Mesendoderm (in vitro differentiated cells): ENCODE measurements around the gene POMP.

Source experiments
- DNase-seq: peaks from one replicate; pipeline ENCODE4 v3.0.0; 2013
- H2AK5ac ChIP-seq: 2 replicates; pipeline ENCODE4 v1.6.1; 2013; ENCODE audit warnings: low read length, inconsistent platforms
- H2BK120ac ChIP-seq: 2 replicates; pipeline ENCODE4 v1.6.1; 2013; ENCODE audit warnings: low read depth, mild to moderate bottlenecking, low read length, moderate library complexity, mixed read lengths
- H2BK15ac ChIP-seq: replicated peaks from 2 replicates; pipeline ENCODE4 v1.6.1; 2013; ENCODE audit warnings: low read depth, mild to moderate bottlenecking, moderate library complexity
- H2BK5ac ChIP-seq: 2 replicates; pipeline ENCODE4 v1.6.1; 2013; ENCODE audit warnings: low read length, inconsistent platforms
- H3K18ac ChIP-seq: 2 replicates; pipeline ENCODE4 v1.6.1; 2013; ENCODE audit warnings: mild to moderate bottlenecking, low read length, mixed read lengths
- H3K23ac ChIP-seq: one replicate; pipeline ENCODE4 v1.6.1; 2013; ENCODE audit warnings: low read length
- H3K27ac ChIP-seq: 2 replicates; pipeline ENCODE4 v1.5.1; 2013; ENCODE audit warnings: low read depth, mild to moderate bottlenecking, inconsistent platforms, low read length, moderate library complexity
- H3K27me3 ChIP-seq: 2 replicates; pipeline ENCODE4 v1.6.1; 2013; ENCODE audit warnings: low read length, control low read depth, mild to moderate bottlenecking, inconsistent platforms; ENCODE audit not compliant: insufficient read depth, poor library complexity
- H3K36me3 ChIP-seq: 2 replicates; pipeline ENCODE4 v1.6.1; 2013; ENCODE audit warnings: low read length, inconsistent platforms; ENCODE audit not compliant: control insufficient read depth, insufficient read depth
- H3K4ac ChIP-seq: one replicate; pipeline ENCODE4 v1.6.1; 2013; ENCODE audit warnings: low read depth, mild to moderate bottlenecking, low read length, moderate library complexity
- H3K4me1 ChIP-seq: 2 replicates; pipeline ENCODE4 v1.6.1; 2013; ENCODE audit warnings: low read depth, low read length, inconsistent platforms; ENCODE audit not compliant: control insufficient read depth
- H3K4me2 ChIP-seq: 2 replicates; pipeline ENCODE4 v1.6.1; 2013; ENCODE audit warnings: low read length
- H3K4me3 ChIP-seq: 2 replicates; pipeline ENCODE4 v1.5.1; 2013; ENCODE audit warnings: mild to moderate bottlenecking, low read length
- H3K56ac ChIP-seq: one replicate; pipeline ENCODE4 v1.6.1; 2013; ENCODE audit warnings: low read length
- H3K79me1 ChIP-seq: 2 replicates; pipeline ENCODE4 v1.6.1; 2013; ENCODE audit warnings: low read length, inconsistent platforms
- H3K79me2 ChIP-seq: 2 replicates; pipeline ENCODE4 v1.6.1; 2013; ENCODE audit warnings: mild to moderate bottlenecking, low read length; ENCODE audit not compliant: control insufficient read depth, insufficient read depth
- H3K9ac ChIP-seq: 2 replicates; pipeline ENCODE4 v1.6.1; 2013; ENCODE audit warnings: low read length, inconsistent platforms
- H4K5ac ChIP-seq: one replicate; pipeline ENCODE4 v1.6.1; 2013; ENCODE audit warnings: low read length
- H4K8ac ChIP-seq: one replicate; pipeline ENCODE4 v1.6.1; 2013; ENCODE audit warnings: low read depth, mild to moderate bottlenecking, control low read depth, low read length, moderate library complexity
- WGBS: extraction: QIAGEN DNeasy Blood & Tissue Kit; methylation state at CpG from one replicate; pipeline ENCODE4 v1.1.7; 2013; ENCODE audit warnings: low lambda C conversion rate, missing lambda C conversion rate; ENCODE audit not compliant: insufficient coverage; ENCODE audit errors: extremely low coverage; 5-methylcytosine and 5-hydroxymethylcytosine counted together

POMP gene

GRCh38 chr13:28630869-28631268, 28.1 kb upstream of the POMP start:
- Histone ChIP-seq H3K79me2 (no peaks in the 10 kb centered on the region), H3K27me3 (no peaks in the 10 kb centered on the region), H3K79me1 (no peaks in the 10 kb centered on the region), H3K27ac (no peak overlapping the region), H2BK120ac (no peak overlapping the region), H2BK5ac (no peak overlapping the region), H4K8ac (no peak overlapping the region), H3K18ac (no peak overlapping the region), H3K4me1 (no peaks in the 10 kb centered on the region), H2BK15ac (no peak overlapping the region), H3K56ac (no peak overlapping the region), H3K4ac (no peak overlapping the region), H3K9ac (no peak overlapping the region), H4K5ac (no peak overlapping the region), H3K36me3 (no peaks in the 10 kb centered on the region), H3K23ac (no peak overlapping the region), H3K4me2 (no peak overlapping the region), H2AK5ac (no peak overlapping the region), H3K4me3 (no peak overlapping the region)
- DNase-seq, result no peak
- no CpG with 5 or more reads among the region's 4 CpGs for WGBS

- no peak overlapping the region for H3K18ac ChIP-seq
- no peak overlapping the region for H2BK15ac ChIP-seq
- no peaks in the 10 kb centered on the region for H3K36me3 ChIP-seq
- H3K56ac ChIP-seq, result no peak overlapping the region
- H2BK120ac ChIP-seq, result no peak overlapping the region
- no peaks in the 10 kb centered on the region for H3K79me1 ChIP-seq
- no peak overlapping the region for H2AK5ac ChIP-seq
- no peak overlapping the region for H3K4me2 ChIP-seq
- no peak overlapping the region for H4K8ac ChIP-seq
- no peaks in the 10 kb centered on the region for H3K4me1 ChIP-seq
- H3K4me3 ChIP-seq, result no peak overlapping the region
- no peak overlapping the region for H3K4ac ChIP-seq
- H3K9ac ChIP-seq, result no peak overlapping the region
- no peak overlapping the region for H3K27ac ChIP-seq
- no peaks in the 10 kb centered on the region for H3K79me2 ChIP-seq
- no peak overlapping the region for H2BK5ac ChIP-seq
- no CpG with 5 or more reads among the region's 1 CpG for WGBS
- no peak overlapping the region for H4K5ac ChIP-seq
- H3K23ac ChIP-seq, result no peak overlapping the region
- no peaks in the 10 kb centered on the region for H3K27me3 ChIP-seq
- DNase-seq, result no peak
These were observed 27.1 kb upstream of the POMP start for GRCh38 chr13:28631801-28632200.

GRCh38 chr13:28636069-28636468, 22.9 kb upstream of the POMP start:
- H3K9ac ChIP-seq, result no peak overlapping the region
- no peak overlapping the region for H3K4me2 ChIP-seq
- DNase-seq, result no peak
- H3K79me2 ChIP-seq, result no peaks in the 10 kb centered on the region
- no peak overlapping the region for H2AK5ac ChIP-seq
- no peak overlapping the region for H2BK15ac ChIP-seq
- no peak overlapping the region for H2BK120ac ChIP-seq
- H2BK5ac ChIP-seq, result no peak overlapping the region
- no peaks in the 10 kb centered on the region for H3K36me3 ChIP-seq
- H3K23ac ChIP-seq, result no peak overlapping the region
- H3K79me1 ChIP-seq, result no peaks in the 10 kb centered on the region
- no peak overlapping the region for H3K18ac ChIP-seq
- H3K27me3 ChIP-seq, result no peaks in the 10 kb centered on the region
- H3K4me3 ChIP-seq, result no peak overlapping the region
- H4K5ac ChIP-seq, result no peak overlapping the region
- H3K56ac ChIP-seq, result no peak overlapping the region
- H4K8ac ChIP-seq, result no peak overlapping the region
- peaks cover 2% of the 10 kb centered on the region for H3K4me1 ChIP-seq
- no CpG with 5 or more reads among the region's 1 CpG for WGBS
- H3K27ac ChIP-seq, result no peak overlapping the region
- H3K4ac ChIP-seq, result no peak overlapping the region

- Histone ChIP-seq H2BK15ac (no peak overlapping the region), H3K4me1 (peaks cover 2% of the 10 kb centered on the region), H3K18ac (peak overlapping the region; percentile 87), H2AK5ac (no peak overlapping the region), H3K36me3 (no peaks in the 10 kb centered on the region), H3K4ac (no peak overlapping the region), H4K8ac (no peak overlapping the region), H3K79me2 (no peaks in the 10 kb centered on the region), H3K9ac (no peak overlapping the region), H3K23ac (no peak overlapping the region), H3K27ac (no peak overlapping the region), H3K56ac (no peak overlapping the region), H4K5ac (no peak overlapping the region), H2BK120ac (no peak overlapping the region), H2BK5ac (no peak overlapping the region), H3K4me3 (no peak overlapping the region), H3K79me1 (no peaks in the 10 kb centered on the region), H3K27me3 (no peaks in the 10 kb centered on the region), H3K4me2 (no peak overlapping the region)
- no CpG with 5 or more reads among the region's 10 CpGs for WGBS
- DNase-seq, result peak; percentile 87
These were observed 22.1 kb upstream of the POMP start for GRCh38 chr13:28636677-28637317.

- peaks cover 2% of the 10 kb centered on the region for H3K4me1 ChIP-seq
- H3K18ac ChIP-seq, result no peak overlapping the region
- H3K9ac ChIP-seq, result no peak overlapping the region
- no peaks in the 10 kb centered on the region for H3K79me2 ChIP-seq
- H3K79me1 ChIP-seq, result no peaks in the 10 kb centered on the region
- no peak for DNase-seq
- no peak overlapping the region for H2BK15ac ChIP-seq
- no peak overlapping the region for H2BK5ac ChIP-seq
- H3K4ac ChIP-seq, result no peak overlapping the region
- no peaks in the 10 kb centered on the region for H3K27me3 ChIP-seq
- H3K4me2 ChIP-seq, result no peak overlapping the region
- no peak overlapping the region for H2BK120ac ChIP-seq
- no peak overlapping the region for H4K8ac ChIP-seq
- no CpG with 5 or more reads among the region's 3 CpGs for WGBS
- no peak overlapping the region for H3K4me3 ChIP-seq
- H3K56ac ChIP-seq, result no peak overlapping the region
- no peak overlapping the region for H4K5ac ChIP-seq
- no peaks in the 10 kb centered on the region for H3K36me3 ChIP-seq
- H2AK5ac ChIP-seq, result no peak overlapping the region
- H3K23ac ChIP-seq, result no peak overlapping the region
- no peak overlapping the region for H3K27ac ChIP-seq
These were observed 21.1 kb upstream of the POMP start for GRCh38 chr13:28637714-28638355.

GRCh38 chr13:28638756-28639155, 20.2 kb upstream of the POMP start:
- Histone ChIP-seq H3K56ac (no peak overlapping the region), H3K36me3 (no peaks in the 10 kb centered on the region), H3K4me2 (no peak overlapping the region), H2BK15ac (no peak overlapping the region), H3K27me3 (no peaks in the 10 kb centered on the region), H3K79me1 (no peaks in the 10 kb centered on the region), H2BK120ac (no peak overlapping the region), H3K79me2 (no peaks in the 10 kb centered on the region), H3K4ac (no peak overlapping the region), H3K18ac (no peak overlapping the region), H3K4me1 (peaks cover 2% of the 10 kb centered on the region), H4K5ac (no peak overlapping the region), H3K27ac (no peak overlapping the region), H2AK5ac (no peak overlapping the region), H3K4me3 (no peak overlapping the region), H2BK5ac (no peak overlapping the region), H3K9ac (no peak overlapping the region), H4K8ac (no peak overlapping the region), H3K23ac (no peak overlapping the region)
- DNase-seq, result no peak
- WGBS, result no CpG with 5 or more reads among the region's 3 CpGs
